HG02763 (cell line): ENCODE measurements around the gene COX7A2L.
"Not testable (repeated sequence)": the region's sequence is repeated elsewhere in the genome, so short reads cannot be mapped to it uniquely, and the experiment has no call there.

Experiments used
- ATAC-seq: cut with Tn5 transposase; IDR thresholded peaks from one replicate; pipeline ENCODE4 v1.9.1; 2021; ENCODE audit warnings: mild to moderate bottlenecking, moderate library complexity; ENCODE audit not compliant: unreplicated experiment

COX7A2L gene

GRCh38 chr2:42340045-42340937, 20.7 kb downstream of the COX7A2L start:
- no peak for ATAC-seq

DNA sequence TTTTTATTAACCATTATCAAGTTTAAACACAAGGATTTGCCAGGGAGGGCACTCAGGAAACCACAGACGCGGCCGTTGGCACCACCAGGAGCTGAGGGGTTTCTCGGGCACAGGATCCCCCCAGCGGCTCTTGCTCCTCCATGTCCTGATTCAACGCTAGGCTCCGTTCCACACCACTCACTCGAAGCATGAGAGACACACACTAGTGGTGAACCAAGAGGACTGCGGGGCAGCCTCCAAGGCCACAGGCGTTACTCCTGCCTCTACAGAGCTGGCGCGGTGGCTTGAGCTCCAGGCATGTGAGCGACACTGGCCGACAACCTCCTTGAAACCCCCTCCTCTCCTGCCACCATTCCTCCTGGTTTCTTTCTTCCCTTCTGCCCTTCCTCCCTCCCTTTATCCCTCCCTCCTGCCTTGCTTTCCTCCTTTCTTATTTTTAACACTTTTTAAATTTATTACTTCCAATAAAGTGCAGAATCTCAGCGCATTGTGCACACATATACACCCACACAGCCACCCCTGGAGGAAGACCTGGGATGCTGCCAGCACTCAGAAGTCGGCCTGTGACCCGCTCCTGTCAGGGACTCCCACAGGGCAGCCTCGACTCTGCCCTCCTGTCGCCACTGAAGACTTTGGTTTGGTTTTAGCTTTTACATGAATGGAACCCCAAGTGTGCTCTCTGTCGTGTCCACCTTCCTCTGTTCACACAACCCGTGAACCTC, 21.7 kb downstream of the COX7A2L start:
- no peak for ATAC-seq

DNA sequence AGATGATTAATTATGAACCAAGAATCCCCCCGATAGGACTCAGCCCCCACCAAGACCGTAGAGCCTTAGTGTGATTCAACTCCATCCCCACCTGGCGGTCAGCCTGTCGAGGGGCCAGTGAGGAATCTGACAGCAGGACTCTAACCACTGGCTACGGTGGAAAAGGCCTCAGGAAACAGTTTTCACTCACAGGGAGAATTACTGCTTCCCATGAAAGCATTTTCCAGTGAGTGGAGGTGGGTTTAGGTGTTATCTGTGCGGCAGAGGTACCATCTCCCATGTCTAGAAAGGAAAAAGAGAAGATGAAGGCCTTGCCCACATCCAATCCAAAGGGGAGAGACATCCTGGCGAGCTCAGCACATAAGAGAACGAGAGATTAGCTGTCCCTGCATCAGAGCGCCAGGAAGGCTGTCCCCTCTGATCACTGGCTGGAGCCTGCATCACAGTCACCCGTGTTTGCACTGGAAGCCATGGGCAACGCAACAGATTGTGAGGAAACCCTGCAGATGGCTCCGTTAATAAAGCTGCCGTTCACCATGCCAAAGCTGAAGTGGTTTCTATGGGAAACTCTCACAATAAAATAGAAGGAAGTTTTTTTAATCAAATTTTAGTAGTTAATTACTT, 22.3 kb downstream of the COX7A2L start:
- ATAC-seq, result no peak

- ATAC-seq, result no peak
These were observed 23.0 kb downstream of the COX7A2L start for GRCh38 chr2:42337846-42338566.

GRCh38 chr2:42337356-42337820, 23.6 kb downstream of the COX7A2L start:
- ATAC-seq, result no peak

- no peak for ATAC-seq
These were observed 24.6 kb downstream of the COX7A2L start for GRCh38 chr2:42336361-42336965.

DNA sequence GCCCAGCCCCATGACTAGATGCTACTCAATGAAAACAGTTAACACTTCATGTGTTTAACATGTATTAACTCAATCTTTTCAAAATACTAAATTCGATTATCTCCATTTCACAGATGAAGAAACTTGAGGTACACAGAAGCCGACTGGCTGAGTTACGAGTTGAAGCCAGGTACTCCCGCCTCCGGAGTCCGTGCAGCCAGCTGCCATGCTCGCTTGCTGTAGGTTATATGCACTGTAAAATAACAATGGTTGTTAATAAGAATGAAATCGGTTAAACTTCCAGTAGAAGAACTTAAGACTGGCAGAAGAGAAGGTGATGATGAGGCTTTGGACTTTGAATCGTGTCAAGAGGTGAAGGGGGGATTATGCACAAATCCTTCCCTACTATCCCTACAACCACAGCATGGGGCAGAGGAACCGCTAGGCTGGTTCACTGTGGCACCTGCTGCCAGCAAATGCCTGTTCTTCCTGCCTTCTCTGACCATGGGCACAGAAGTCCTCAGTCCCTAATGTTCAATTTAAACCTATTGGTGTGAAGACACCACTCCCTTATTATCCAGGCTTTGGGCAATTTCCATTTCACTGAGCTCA, 25.4 kb downstream of the COX7A2L start:
- no peak for ATAC-seq

DNA sequence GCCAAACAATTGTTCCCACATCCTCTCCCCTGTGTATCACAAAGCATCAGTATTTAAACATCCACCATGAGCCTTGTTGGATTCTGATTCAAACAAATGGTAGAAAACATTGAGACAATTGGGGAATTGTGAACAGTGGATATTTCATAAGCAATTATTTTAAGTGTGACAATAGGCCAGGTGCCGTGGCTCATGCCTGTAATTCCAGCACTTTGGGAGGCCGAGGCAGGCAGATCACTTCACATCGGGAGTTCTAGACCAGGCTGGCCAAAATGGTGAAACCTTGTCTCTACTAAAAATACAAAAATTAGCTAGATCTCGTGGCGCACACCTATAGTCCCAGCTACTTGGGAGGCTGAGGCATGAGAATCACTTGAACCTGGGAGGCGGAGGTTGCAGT, 26.2 kb downstream of the COX7A2L start:
- not testable (repeated sequence) for ATAC-seq

DNA sequence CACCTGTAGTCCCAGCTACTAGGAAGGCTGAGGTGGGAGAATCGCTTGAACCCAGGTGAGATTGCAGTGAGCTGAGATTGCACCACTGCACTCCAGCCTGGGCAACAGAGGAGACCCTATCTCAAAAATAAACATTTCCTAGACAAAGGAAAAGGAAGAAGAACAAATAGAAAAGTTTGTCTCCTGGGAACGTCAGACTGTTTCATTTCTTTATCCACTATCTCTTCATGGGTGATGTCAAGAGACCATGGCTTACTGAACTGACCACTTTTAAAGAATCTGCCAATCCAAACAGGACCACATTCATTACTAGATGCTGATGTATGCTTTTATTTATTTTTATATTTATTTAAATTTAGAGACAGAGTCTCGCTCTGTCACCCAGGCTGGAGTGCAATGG, 26.8 kb downstream of the COX7A2L start:
- ATAC-seq, result no peak

- ATAC-seq, result no peak
These were observed 27.4 kb downstream of the COX7A2L start for GRCh38 chr2:42333579-42333978.

- no peak for ATAC-seq
These were observed 28.4 kb downstream of the COX7A2L start for GRCh38 chr2:42332575-42332974.

DNA sequence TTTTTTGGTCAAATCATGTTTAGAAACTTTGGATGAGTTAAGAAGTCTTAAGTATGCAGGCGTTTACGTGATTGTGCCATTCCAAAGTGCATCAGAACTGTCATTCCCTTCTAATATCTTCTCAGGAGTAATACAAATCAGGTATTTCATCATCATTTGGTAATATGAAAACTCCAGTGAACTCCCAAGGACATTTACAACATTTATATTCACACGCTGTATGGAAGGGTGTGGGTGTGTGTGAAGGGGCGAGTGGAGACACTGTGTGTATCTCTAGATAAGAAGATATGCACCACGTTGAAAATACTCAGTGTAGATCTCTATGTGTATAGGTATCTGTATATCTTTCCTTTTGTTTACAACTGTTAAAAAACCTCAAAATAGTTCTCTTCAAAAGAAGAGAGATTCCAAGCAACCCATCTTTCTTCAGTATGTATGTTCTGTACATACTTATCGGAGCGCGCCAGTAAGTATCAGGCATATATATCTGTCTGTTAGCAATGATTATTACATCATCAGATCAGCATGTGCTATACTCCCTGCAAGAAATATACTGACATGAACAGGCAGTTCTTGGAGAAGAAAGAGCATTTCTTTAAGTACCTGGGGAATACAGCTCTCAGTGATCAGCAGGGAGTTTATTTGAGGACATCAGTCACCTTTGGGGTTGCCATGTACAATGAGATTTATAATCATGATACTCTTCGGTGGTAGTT, 29.3 kb downstream of the COX7A2L start:
- no peak for ATAC-seq

GRCh38 chr2:42329736-42330135, 31.3 kb downstream of the COX7A2L start:
- ATAC-seq, result no peak

- no peak for ATAC-seq
These were observed 32.1 kb downstream of the COX7A2L start for GRCh38 chr2:42328923-42329322.

DNA sequence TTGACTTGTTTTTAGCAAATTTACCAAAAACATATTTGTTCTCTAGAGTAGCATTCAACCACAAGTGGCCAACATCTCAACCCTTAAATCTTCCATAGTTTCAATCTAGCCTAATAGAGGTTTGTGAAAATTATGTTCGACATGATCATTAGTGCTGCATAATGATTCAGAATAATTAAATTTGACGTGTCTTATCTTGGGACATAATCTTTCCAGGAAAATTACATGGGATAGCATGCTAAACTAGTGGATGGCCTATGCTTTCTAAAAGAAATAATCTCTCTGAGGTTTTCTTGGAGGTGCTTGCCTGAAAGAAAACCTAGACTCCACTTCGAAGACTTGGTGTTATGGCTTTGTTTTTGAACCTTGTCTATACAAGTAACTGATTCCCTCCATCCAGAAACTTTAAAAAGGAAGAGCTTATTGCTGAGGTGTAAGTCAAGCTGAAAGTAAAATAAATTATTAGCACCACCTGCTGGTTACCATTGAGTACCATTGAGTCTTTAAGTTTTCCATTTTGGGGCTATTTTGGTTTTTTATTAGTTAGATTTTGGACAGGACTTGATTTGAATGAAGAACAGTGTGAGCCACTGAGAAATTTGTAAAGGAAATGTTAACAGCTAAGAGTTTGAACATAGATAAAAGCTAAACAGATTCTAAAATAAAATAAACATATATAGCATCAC, 32.7 kb downstream of the COX7A2L start:
- ATAC-seq, result no peak

- ATAC-seq, result peak; percentile 53
These were observed 33.9 kb downstream of the COX7A2L start for GRCh38 chr2:42327125-42327524.

- no peak for ATAC-seq
These were observed 35.4 kb downstream of the COX7A2L start for GRCh38 chr2:42325609-42326008.

- ATAC-seq, result no peak
These were observed 36.1 kb downstream of the COX7A2L start for GRCh38 chr2:42324949-42325348.

DNA sequence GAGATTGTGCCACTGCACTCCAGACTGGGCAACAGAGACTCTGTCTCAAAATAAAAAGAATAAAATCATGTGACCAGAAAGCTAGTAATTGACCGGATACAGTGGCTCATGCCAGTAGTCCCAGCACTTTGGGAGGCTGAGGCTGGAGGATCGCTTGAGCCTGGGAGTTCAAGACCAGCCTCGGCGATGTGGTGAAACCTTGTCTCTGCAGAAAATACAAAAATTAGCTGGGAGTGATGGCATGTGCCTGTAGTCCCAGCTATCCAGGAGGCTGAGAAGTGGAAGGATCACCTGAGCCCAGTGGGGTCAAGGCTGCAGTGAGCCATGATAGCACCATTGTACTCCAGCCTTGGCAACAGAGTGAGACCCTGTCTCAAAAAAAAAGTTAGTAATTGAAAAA, 36.8 kb downstream of the COX7A2L start:
- ATAC-seq, result no peak
